Mucosa of rectum (tissue), 2 donors: ENCODE data around the gene BABAM2.
A peak's percentile ranks its signal among the peaks of the same experiment; 100 is the strongest.

ENCODE experiments used
- H3K27ac ChIP-seq, 2 donors: one replicate each; pipeline ENCODE4 v1.7.0; 2013; ENCODE audit warnings: inconsistent platforms in 2 of 2, low read depth in 2 of 2, low read length in 2 of 2
- H3K27me3 ChIP-seq, 2 donors: one replicate each; pipeline ENCODE4 v1.7.0; 2013; ENCODE audit warnings: low read length in 2 of 2; ENCODE audit not compliant: control insufficient read depth in 2 of 2, insufficient read depth in 2 of 2
- H3K36me3 ChIP-seq, 2 donors: one replicate each; pipeline ENCODE4 v1.7.0; 2013; ENCODE audit warnings: low read length in 2 of 2; ENCODE audit not compliant: control insufficient read depth in 2 of 2, insufficient read depth in 2 of 2
- H3K4me1 ChIP-seq, 2 donors: one replicate each; pipeline ENCODE4 v1.7.0; 2013; ENCODE audit warnings: low read length in 2 of 2, mild to moderate bottlenecking in 1 of 2; ENCODE audit not compliant: control insufficient read depth in 2 of 2, insufficient read depth in 2 of 2
- H3K4me3 ChIP-seq, 2 donors: one replicate each; pipeline ENCODE4 v1.7.0; 2013; ENCODE audit warnings: low read length in 2 of 2
- H3K9ac ChIP-seq, 2 donors: one replicate each; pipeline ENCODE4 v1.7.0; 2013; ENCODE audit warnings: low read length in 2 of 2, low read depth in 1 of 2, mild to moderate bottlenecking in 1 of 2
- H3K9me3 ChIP-seq, 2 donors: one replicate each; pipeline ENCODE4 v1.7.0; 2013; ENCODE audit warnings: low read length in 2 of 2; ENCODE audit not compliant: control insufficient read depth in 2 of 2
- donor health status: healthy.
- donor health status: Normal muscosa, but diverticular disease.

BABAM2 gene

DNA sequence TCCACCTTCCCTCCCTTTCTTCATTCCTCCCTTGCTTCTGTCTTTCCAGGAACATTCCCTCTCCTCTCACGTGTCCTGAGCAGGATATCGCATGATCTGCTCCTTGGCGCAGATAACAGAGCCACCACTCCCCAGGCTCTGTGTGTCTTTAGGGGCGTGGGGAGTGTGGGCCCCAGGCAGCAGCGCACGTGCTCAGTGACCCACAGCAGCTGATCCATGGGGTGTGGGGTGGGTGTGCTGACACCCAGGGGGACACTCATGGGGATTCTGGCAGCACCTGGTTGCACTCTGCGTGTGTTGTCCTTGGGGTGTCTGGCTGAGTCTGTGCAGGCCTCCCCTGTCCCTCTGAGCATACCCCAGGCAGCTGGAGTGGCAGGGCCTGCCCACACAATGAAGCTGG, 492.2 kb downstream of the BABAM2 start:
- H3K4me1 ChIP-seq, result peaks cover 47 to 51% of the 10 kb centered on the region in 2 donors
- peak overlapping the region in 1 of 2 donors; percentile 67 for H3K9ac ChIP-seq
- H3K36me3 ChIP-seq, result no peaks in the 10 kb centered on the region
- peak overlapping the region; percentile 75 to 86 for H3K27ac ChIP-seq
- no peaks in the 10 kb centered on the region for H3K27me3 ChIP-seq
- H3K9me3 ChIP-seq, result no peaks in the 10 kb centered on the region
- no peak overlapping the region for H3K4me3 ChIP-seq

DNA sequence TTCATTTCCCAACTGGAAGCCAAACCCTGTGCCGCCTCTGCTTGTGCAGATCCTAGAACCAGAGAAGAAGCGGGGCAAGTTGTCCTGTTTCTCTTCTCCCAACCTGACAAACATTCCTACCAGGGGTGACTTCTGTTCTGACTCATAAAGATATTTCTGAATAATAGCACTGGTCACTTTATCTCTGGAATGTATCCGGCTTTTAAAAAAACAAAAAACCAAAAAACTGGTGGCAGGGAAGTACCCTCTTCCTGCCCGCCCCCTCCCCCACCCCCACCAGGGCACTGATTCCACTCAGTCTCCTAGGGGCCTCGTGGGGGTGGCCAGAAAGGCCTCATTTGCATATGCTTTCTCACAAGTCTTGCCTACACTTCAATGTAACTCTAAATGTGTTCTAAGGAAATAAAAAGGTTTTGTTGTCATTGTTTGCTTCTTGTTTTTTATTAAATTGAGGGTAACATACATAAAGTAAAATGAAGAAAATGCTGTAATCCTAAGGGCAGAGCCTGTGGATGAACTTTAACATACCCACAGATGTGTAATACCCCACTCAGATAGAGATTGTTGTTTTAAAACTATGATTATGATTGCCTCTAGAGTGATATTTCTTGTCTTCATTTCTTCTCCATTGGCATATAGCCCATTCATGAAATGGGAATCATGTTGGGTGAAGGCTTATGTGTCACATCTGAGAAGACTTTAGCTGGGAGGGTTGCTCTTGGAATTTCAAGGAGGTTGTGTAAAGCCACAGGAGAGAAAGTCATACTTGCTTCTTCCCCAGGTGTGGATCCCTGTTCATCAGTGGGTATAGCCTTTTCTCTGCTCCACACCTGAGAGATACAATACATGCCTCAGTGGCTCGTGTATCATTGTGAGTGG, 496.8 kb downstream of the BABAM2 start:
- Histone ChIP-seq H3K9ac (no peak overlapping the region), H3K9me3 (no peaks in the 10 kb centered on the region), H3K27ac (no peak overlapping the region)

More for the DNA sequence above, 496.8 kb downstream of the BABAM2 start:
- Histone ChIP-seq H3K36me3 (no peaks in the 10 kb centered on the region), H3K27me3 (no peaks in the 10 kb centered on the region), H3K4me1 (peaks cover 22 to 28% of the 10 kb centered on the region in 2 donors), H3K4me3 (no peak overlapping the region)
